ENCODE data around the gene SH3BP2. TPM values are rescaled to one million over a fixed set of nuclear protein-coding genes. Genes with fewer than 3 reads are reported as not detected.

SH3BP2 gene
- total RNA-seq, 1 experiment from 2014 or later, result 17.4 TPM

DNA sequence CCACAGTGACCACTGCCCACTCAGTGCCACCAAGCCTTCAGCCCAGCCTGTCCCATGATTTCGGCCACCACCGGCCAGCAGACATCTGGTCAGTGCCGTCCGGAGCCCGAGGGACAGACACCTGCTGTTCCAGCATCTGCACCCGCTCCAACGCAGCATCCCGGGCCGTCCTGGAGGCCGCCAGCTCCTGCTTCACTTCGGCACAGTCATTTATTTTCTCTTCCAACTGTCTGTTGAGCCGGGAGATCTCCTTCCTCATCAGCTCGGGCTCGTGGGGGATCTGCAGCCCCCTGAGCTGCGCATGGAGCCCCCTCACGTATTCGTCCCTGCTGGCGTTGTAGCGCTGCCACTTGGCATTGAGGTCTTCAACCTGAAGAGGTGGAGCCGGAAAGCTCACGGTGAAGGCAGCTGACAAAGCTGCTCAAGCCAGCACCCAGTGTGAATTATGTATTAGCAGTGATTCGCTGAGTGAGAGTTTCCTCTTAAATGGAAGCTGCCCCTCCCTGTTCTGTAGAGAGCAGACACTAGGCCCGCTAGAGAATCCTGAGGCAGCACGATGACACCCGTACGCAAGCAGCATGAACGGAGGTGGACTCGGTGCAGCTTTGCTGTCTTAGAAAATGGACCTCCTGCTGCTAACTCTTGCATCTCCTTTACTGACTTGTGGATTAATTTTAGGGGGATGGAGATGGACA, 48.2 kb upstream of the SH3BP2 start:
- no TSS peak for BruUV-seq (replicated peaks)

GRCh38 chr4:2745516-2745915, 47.4 kb upstream of the SH3BP2 start:
- TF ChIP-seq EZH2 (IDR thresholded peaks at IDR 0.05; ENCODE audit: low read length, unreplicated experiment) (no peak), CTCF (conservative IDR thresholded peaks at IDR 0.05; ENCODE audit: low read depth, low read length) (no peak), EZH2phosphoT487 (IDR thresholded peaks at IDR 0.05; ENCODE audit: borderline replicate concordance, low read length) (no peak)
- H3K27me3 ChIP-seq (ENCODE audit: low read length), result no peaks in the 10 kb centered on the region
- H3K79me2 ChIP-seq (ENCODE audit: low read length), result peaks cover 16% of the 10 kb centered on the region
- H3F3A ChIP-seq (ENCODE audit: low read length, unreplicated experiment), result no peaks in the 10 kb centered on the region
- no peaks in the 10 kb centered on the region for H3K9me3 ChIP-seq (ENCODE audit: low read length)
- no peak overlapping the region for H2AFZ ChIP-seq (ENCODE audit: low read length)
- H3K36me3 ChIP-seq (ENCODE audit: low read depth, low read length), result peaks cover 11% of the 10 kb centered on the region; the same call in 1 of the 2 replicates
- H3K9me2 ChIP-seq (replicated peaks; ENCODE audit: low read length), result no peaks in the 10 kb centered on the region
- no peak for DNase-seq
- H3K9ac ChIP-seq (ENCODE audit: low read length), result peak overlapping the region; percentile 59
- peak overlapping the region; percentile 91 for H3K27ac ChIP-seq (ENCODE audit: low read length)
- POLR2A ChIA-PET (ENCODE audit: unreplicated experiment), result no interaction called here
- H4K20me1 ChIP-seq (ENCODE audit: low read length), result no peaks in the 10 kb centered on the region
- H3K4me2 ChIP-seq (ENCODE audit: low read length), result peak overlapping the region; percentile 57
- peaks cover 24% of the 10 kb centered on the region for H3K4me1 ChIP-seq (ENCODE audit: insufficient read depth, low read length)
- intact Hi-C loops (cut with micrococcal nuclease), result no loop called here
- no TSS peak for BruUV-seq (replicated peaks)
- CTCF ChIA-PET, result no interaction called here
- no peak for ATAC-seq
- H3K4me3 ChIP-seq (ENCODE audit: low read length), result no peak overlapping the region

More for the DNA sequence above, 48.2 kb upstream of the SH3BP2 start:
- H3F3A ChIP-seq (ENCODE audit: low read length, unreplicated experiment), result no peaks in the 10 kb centered on the region
- POLR2A ChIA-PET (ENCODE audit: unreplicated experiment), result no interaction called here
- peaks cover 11% of the 10 kb centered on the region; the same call in 1 of the 2 replicates for H3K36me3 ChIP-seq (ENCODE audit: low read depth, low read length)
- ATAC-seq (no peak), DNase-seq (no peak)
- intact Hi-C loops (cut with micrococcal nuclease), result no loop called here
- H3K4me1 ChIP-seq (ENCODE audit: insufficient read depth, low read length), result peaks cover 24% of the 10 kb centered on the region
- H3K27me3 ChIP-seq (ENCODE audit: low read length), result no peaks in the 10 kb centered on the region
- H3K9ac ChIP-seq (ENCODE audit: low read length), result no peak overlapping the region
- H3K9me3 ChIP-seq (ENCODE audit: low read length), result no peaks in the 10 kb centered on the region
- CTCF ChIA-PET, result no interaction called here
- TF ChIP-seq EZH2phosphoT487 (IDR thresholded peaks at IDR 0.05; ENCODE audit: borderline replicate concordance, low read length) (no peak), EZH2 (IDR thresholded peaks at IDR 0.05; ENCODE audit: low read length, unreplicated experiment) (no peak), CTCF (conservative IDR thresholded peaks at IDR 0.05; ENCODE audit: low read depth, low read length) (no peak)
- H3K79me2 ChIP-seq (ENCODE audit: low read length), result peaks cover 10% of the 10 kb centered on the region
- H2AFZ ChIP-seq (ENCODE audit: low read length), result no peak overlapping the region
- H3K9me2 ChIP-seq (replicated peaks; ENCODE audit: low read length), result no peaks in the 10 kb centered on the region
- no peak overlapping the region for H3K4me2 ChIP-seq (ENCODE audit: low read length)
- no peak overlapping the region for H3K27ac ChIP-seq (ENCODE audit: low read length)
- no peaks in the 10 kb centered on the region for H4K20me1 ChIP-seq (ENCODE audit: low read length)
- no peak overlapping the region for H3K4me3 ChIP-seq (ENCODE audit: low read length)

Measured in PC-3 (cell line).